ENCODE measurements around the gene EVA1A.

DNA sequence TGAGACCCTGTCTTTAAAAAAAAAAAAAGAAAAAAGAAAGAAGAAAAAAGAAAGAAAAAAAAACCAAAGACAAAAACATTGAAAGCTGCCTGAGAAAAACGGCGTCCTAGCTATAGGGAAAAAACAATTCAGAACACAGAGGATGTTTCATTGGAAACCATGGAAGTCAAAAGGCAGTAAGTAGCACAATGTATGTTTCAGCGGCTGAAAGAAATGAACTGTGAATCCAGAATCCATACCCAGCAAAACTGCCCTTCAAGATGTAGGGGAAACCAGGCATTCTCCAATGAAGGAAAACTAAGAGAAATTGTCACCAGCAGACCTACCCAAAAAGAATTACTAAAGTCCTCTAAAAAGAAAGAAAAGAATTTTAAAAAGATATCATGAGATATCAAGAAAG, 27.6 kb downstream of the EVA1A start:
- TF ChIP-seq, protein P1, sequence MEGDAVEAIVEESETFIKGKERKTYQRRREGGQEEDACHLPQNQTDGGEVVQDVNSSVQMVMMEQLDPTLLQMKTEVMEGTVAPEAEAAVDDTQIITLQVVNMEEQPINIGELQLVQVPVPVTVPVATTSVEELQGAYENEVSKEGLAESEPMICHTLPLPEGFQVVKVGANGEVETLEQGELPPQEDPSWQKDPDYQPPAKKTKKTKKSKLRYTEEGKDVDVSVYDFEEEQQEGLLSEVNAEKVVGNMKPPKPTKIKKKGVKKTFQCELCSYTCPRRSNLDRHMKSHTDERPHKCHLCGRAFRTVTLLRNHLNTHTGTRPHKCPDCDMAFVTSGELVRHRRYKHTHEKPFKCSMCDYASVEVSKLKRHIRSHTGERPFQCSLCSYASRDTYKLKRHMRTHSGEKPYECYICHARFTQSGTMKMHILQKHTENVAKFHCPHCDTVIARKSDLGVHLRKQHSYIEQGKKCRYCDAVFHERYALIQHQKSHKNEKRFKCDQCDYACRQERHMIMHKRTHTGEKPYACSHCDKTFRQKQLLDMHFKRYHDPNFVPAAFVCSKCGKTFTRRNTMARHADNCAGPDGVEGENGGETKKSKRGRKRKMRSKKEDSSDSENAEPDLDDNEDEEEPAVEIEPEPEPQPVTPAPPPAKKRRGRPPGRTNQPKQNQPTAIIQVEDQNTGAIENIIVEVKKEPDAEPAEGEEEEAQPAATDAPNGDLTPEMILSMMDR (conservative IDR thresholded peaks at IDR 0.05 in 1 of 2, IDR thresholded peaks at IDR 0.05 in 1 of 2; ENCODE audit: low read depth in 1 of 2, low read length in 2 of 2), result no peak
- no peak for TF ChIP-seq EZH2 (IDR thresholded peaks at IDR 0.05; ENCODE audit: low read length, missing control alignments)

Measured in fibroblast of lung (primary cell).